Loucy (cell line): ENCODE measurements around the gene INSYN2A.

Experiments
- H2AFZ ChIP-seq: fragments of 200-600 bp; sonication (generic); 2 replicates; pipeline ENCODE4 v1.6.0; 2016; ENCODE audit warnings: antibody characterized with exemption, mild to moderate bottlenecking, low read length, moderate library complexity
- H3F3A ChIP-seq: fragments of 200-600 bp; 2 replicates; pipeline ENCODE4 v1.6.0; 2016; ENCODE audit warnings: antibody characterized with exemption, low read depth, mild to moderate bottlenecking
- H3K27me3 ChIP-seq: fragments of 200-600 bp; sonication (generic); 2 replicates; pipeline ENCODE4 v1.6.1; 2014; ENCODE audit warnings: low read length, mild to moderate bottlenecking; ENCODE audit not compliant: insufficient read depth, poor library complexity, severe bottlenecking
- H3K36me3 ChIP-seq: fragments of 200-600 bp; sonication (generic); 2 replicates; pipeline ENCODE4 v1.6.1; 2016; ENCODE audit warnings: low read length; ENCODE audit not compliant: insufficient read depth
- H3K4me1 ChIP-seq: fragments of 200-600 bp; sonication (generic); 2 replicates; pipeline ENCODE4 v1.5.1; 2014; ENCODE audit warnings: low read length, mild to moderate bottlenecking; ENCODE audit not compliant: insufficient read depth, poor library complexity, severe bottlenecking
- H3K4me2 ChIP-seq: fragments of 200-600 bp; sonication (generic); 2 replicates; pipeline ENCODE4 v1.6.0; 2014; ENCODE audit warnings: antibody characterized with exemption, low read length, low read depth, mild to moderate bottlenecking; ENCODE audit not compliant: poor library complexity, severe bottlenecking
- H3K4me3 ChIP-seq: fragments of 200-600 bp; sonication (generic); 2 replicates; pipeline ENCODE4 v1.5.1; 2014; ENCODE audit warnings: low read length, mild to moderate bottlenecking, mixed read lengths; ENCODE audit not compliant: poor library complexity, severe bottlenecking
- H3K79me2 ChIP-seq: fragments of 200-600 bp; sonication (generic); 2 replicates; pipeline ENCODE4 v1.6.1; 2014; ENCODE audit warnings: low read length; ENCODE audit not compliant: insufficient read depth
- H3K9ac ChIP-seq: fragments of 200-600 bp; sonication (generic); 2 replicates; pipeline ENCODE4 v1.6.0; 2014; ENCODE audit warnings: mild to moderate bottlenecking, low read depth, low read length, moderate library complexity; ENCODE audit not compliant: poor library complexity, severe bottlenecking
- H3K9me2 ChIP-seq: fragments of 200-600 bp; sonication (generic); replicated peaks from 2 replicates; pipeline ENCODE4 v1.6.1; 2016; ENCODE audit warnings: low read depth, low read length, mixed read lengths
- H3K9me3 ChIP-seq: fragments of 200-600 bp; sonication (generic); 2 replicates; pipeline ENCODE4 v1.6.1; 2014; ENCODE audit warnings: mild to moderate bottlenecking, antibody characterized with exemption, low read length, low read depth; ENCODE audit not compliant: insufficient read depth
- H4K20me1 ChIP-seq: fragments of 200-600 bp; sonication (generic); 2 replicates; pipeline ENCODE4 v1.6.0; 2014; ENCODE audit warnings: antibody characterized with exemption, low read length, mild to moderate bottlenecking; ENCODE audit not compliant: insufficient read depth, poor library complexity, severe bottlenecking
- CTCF ChIP-seq: fragments of 200-600 bp; sonication (generic); conservative IDR thresholded peaks from 2 replicates; pipeline ENCODE4 v1.5.1; 2014; ENCODE audit warnings: mild to moderate bottlenecking, antibody characterized with exemption, low read length
- EZH2phosphoT487 ChIP-seq: fragments of 200-600 bp; IDR thresholded peaks from 2 replicates; pipeline ENCODE4 v1.6.1; 2018; ENCODE audit warnings: antibody characterized with exemption, mild to moderate bottlenecking, moderate library complexity, borderline replicate concordance

INSYN2A gene

GRCh38 chr10:127189226-127189625 lies 7.2 kb downstream of the INSYN2A start:
- H3K9ac ChIP-seq: no peak overlapping the region
- H3K36me3 ChIP-seq: no peaks in the 10 kb centered on the region
- H3K4me2 ChIP-seq: no peak overlapping the region
- no peaks in the 10 kb centered on the region for H3F3A ChIP-seq
- no peaks in the 10 kb centered on the region for H3K79me2 ChIP-seq
- no peak overlapping the region for H3K4me3 ChIP-seq
- 0 out of 2 replicates have a peak, but pooled peaks cover 2% of the 10 kb centered on the region for H3K9me3 ChIP-seq
- no peak overlapping the region for H2AFZ ChIP-seq
- H4K20me1 ChIP-seq: no peaks in the 10 kb centered on the region
- H3K9me2 ChIP-seq: no peaks in the 10 kb centered on the region
- no peaks in the 10 kb centered on the region for H3K4me1 ChIP-seq
- no peaks in the 10 kb centered on the region for H3K27me3 ChIP-seq
- no peak for TF ChIP-seq CTCF
- TF ChIP-seq EZH2phosphoT487: no peak

- H3K9me2 ChIP-seq: no peaks in the 10 kb centered on the region
- no peak overlapping the region for H3K4me3 ChIP-seq
These were observed 9.6 kb downstream of the INSYN2A start for GRCh38 chr10:127186813-127187212.

GRCh38 chr10:127184582-127184981 lies 11.8 kb downstream of the INSYN2A start:
- Histone ChIP-seq H3K9me3 (0 out of 2 replicates have a peak, but pooled peaks cover 2% of the 10 kb centered on the region), H3K79me2 (no peaks in the 10 kb centered on the region), H3F3A (no peaks in the 10 kb centered on the region), H3K4me2 (no peak overlapping the region), H3K9ac (no peak overlapping the region), H3K27me3 (no peaks in the 10 kb centered on the region), H2AFZ (no peak overlapping the region), H3K4me1 (no peaks in the 10 kb centered on the region), H3K9me2 (no peaks in the 10 kb centered on the region), H4K20me1 (no peaks in the 10 kb centered on the region), H3K4me3 (no peak overlapping the region), H3K36me3 (no peaks in the 10 kb centered on the region)
- no peak for TF ChIP-seq EZH2phosphoT487
- TF ChIP-seq CTCF: no peak

More at GRCh38 chr10:127186813-127187212, 9.6 kb downstream of the INSYN2A start:
- H3K79me2 ChIP-seq: no peaks in the 10 kb centered on the region
- H3K27me3 ChIP-seq: no peaks in the 10 kb centered on the region
- no peak overlapping the region for H3K4me2 ChIP-seq
- H3K9me3 ChIP-seq: 0 out of 2 replicates have a peak, but pooled peaks cover 2% of the 10 kb centered on the region
- no peaks in the 10 kb centered on the region for H3K36me3 ChIP-seq
- no peak for TF ChIP-seq EZH2phosphoT487
- TF ChIP-seq CTCF: no peak
- no peak overlapping the region for H3K9ac ChIP-seq
- no peaks in the 10 kb centered on the region for H3K4me1 ChIP-seq
- H2AFZ ChIP-seq: no peak overlapping the region
- no peaks in the 10 kb centered on the region for H4K20me1 ChIP-seq
- no peaks in the 10 kb centered on the region for H3F3A ChIP-seq
